ENCODE measurements around the gene NEU4.

DNA sequence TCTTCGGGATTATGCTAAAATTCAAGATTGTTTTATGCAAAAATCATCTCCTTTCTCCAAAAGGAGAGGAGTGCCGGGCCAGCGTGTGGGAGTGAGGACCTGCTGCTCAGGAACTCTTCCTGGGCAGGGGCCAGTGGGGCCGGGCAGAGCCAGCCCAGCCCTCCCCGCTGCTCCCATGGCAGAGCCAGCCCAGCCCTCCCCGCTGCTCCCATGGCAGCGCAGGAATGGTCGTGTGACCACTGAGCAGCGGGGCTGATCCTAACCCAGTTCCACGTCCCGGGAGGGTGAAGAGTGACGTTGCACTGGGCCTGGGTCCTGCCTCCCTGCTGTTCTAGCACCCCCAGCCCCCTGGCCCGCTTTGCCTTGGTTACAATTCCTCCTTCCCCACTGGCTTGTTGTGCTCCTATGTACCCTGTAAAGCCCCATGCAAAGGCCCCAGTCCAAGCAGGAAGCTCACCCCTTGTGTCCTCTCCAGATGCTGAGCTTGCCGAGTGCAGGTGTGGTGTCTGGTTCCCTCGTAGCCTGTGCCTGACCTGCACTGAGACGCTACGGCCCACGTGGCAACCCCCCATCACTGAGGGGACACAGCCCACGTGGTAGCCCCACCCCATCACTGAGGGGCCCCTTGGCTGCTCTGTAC lies 11.4 kb upstream of the NEU4 start:
- TF ChIP-seq POLR2AphosphoS5 (IDR thresholded peaks at IDR 0.05; ENCODE audit: low read depth, low read length) (no peak), TAF1 (IDR thresholded peaks at IDR 0.05; ENCODE audit: borderline replicate concordance, insufficient read depth, low read length) (no peak)
- TF ChIP-seq, protein P1, sequence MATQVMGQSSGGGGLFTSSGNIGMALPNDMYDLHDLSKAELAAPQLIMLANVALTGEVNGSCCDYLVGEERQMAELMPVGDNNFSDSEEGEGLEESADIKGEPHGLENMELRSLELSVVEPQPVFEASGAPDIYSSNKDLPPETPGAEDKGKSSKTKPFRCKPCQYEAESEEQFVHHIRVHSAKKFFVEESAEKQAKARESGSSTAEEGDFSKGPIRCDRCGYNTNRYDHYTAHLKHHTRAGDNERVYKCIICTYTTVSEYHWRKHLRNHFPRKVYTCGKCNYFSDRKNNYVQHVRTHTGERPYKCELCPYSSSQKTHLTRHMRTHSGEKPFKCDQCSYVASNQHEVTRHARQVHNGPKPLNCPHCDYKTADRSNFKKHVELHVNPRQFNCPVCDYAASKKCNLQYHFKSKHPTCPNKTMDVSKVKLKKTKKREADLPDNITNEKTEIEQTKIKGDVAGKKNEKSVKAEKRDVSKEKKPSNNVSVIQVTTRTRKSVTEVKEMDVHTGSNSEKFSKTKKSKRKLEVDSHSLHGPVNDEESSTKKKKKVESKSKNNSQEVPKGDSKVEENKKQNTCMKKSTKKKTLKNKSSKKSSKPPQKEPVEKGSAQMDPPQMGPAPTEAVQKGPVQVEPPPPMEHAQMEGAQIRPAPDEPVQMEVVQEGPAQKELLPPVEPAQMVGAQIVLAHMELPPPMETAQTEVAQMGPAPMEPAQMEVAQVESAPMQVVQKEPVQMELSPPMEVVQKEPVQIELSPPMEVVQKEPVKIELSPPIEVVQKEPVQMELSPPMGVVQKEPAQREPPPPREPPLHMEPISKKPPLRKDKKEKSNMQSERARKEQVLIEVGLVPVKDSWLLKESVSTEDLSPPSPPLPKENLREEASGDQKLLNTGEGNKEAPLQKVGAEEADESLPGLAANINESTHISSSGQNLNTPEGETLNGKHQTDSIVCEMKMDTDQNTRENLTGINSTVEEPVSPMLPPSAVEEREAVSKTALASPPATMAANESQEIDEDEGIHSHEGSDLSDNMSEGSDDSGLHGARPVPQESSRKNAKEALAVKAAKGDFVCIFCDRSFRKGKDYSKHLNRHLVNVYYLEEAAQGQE (IDR thresholded peaks at IDR 0.05; ENCODE audit: insufficient read depth in 1 of 2, low read depth in 2 of 2, low read length in 2 of 2): no peak

Measured in PFSK-1 (cell line).